Amniotic stem cell (primary cell): ENCODE data around the gene DSP.

Source experiments
- DNase-seq: peaks from one replicate; lab custom pipeline; 2025; lab: John Stamatoyannopoulos, UW

DSP gene

GRCh38 chr6:7562769-7563168 is 21.3 kb downstream of the DSP start:
- no peak for DNase-seq

GRCh38 chr6:7566107-7566506 is 24.6 kb downstream of the DSP start:
- DNase-seq: no peak

GRCh38 chr6:7566617-7567173 is 25.2 kb downstream of the DSP start:
- DNase-seq: no peak

GRCh38 chr6:7568021-7568420 is 26.6 kb downstream of the DSP start:
- DNase-seq: no peak

GRCh38 chr6:7569082-7569481 is 27.6 kb downstream of the DSP start:
- DNase-seq: no peak

- no peak for DNase-seq
These were observed 30.9 kb downstream of the DSP start for GRCh38 chr6:7572213-7572943.

GRCh38 chr6:7574500-7574899 is 33.0 kb downstream of the DSP start:
- no peak for DNase-seq

- no peak for DNase-seq
These were observed 37.0 kb downstream of the DSP start for GRCh38 chr6:7578516-7578915.

- DNase-seq: no peak
These were observed 37.5 kb downstream of the DSP start for GRCh38 chr6:7578931-7579330.

- no peak for DNase-seq
These were observed 38.4 kb downstream of the DSP start for GRCh38 chr6:7579851-7580250.

- DNase-seq: no peak
These were observed 39.1 kb downstream of the DSP start for GRCh38 chr6:7580537-7580926.

- no peak for DNase-seq
These were observed 39.6 kb downstream of the DSP start for GRCh38 chr6:7580927-7581618.

GRCh38 chr6:7585287-7585930 is 43.9 kb downstream of the DSP start:
- DNase-seq: no peak

GRCh38 chr6:7587631-7588100 is 46.2 kb downstream of the DSP start:
- no peak for DNase-seq

- DNase-seq: no peak
These were observed 47.0 kb downstream of the DSP start for GRCh38 chr6:7588506-7588905.

- no peak for DNase-seq
These were observed 47.8 kb downstream of the DSP start for GRCh38 chr6:7589221-7589620.

- DNase-seq: peak; percentile 91
These were observed 48.8 kb downstream of the DSP start, which contains the start of gene SNRNP48 for GRCh38 chr6:7589949-7590917. Gene SNRNP48, plus strand, starts transcription at chr6:7590198. Its CDS starts 60 bp downstream, at chr6:7590258.

- no peak for DNase-seq
These were observed 49.4 kb downstream of the DSP start for GRCh38 chr6:7590918-7591302.

GRCh38 chr6:7591770-7592169 is 50.3 kb downstream of the DSP start:
- no peak for DNase-seq

GRCh38 chr6:7593229-7593628 is 51.8 kb downstream of the DSP start:
- no peak for DNase-seq

- no peak for DNase-seq
These were observed 53.2 kb downstream of the DSP start for GRCh38 chr6:7594579-7595125.
